ENCODE data around the gene VTI1A. TPM values are rescaled to one million over a fixed set of nuclear protein-coding genes. Genes with fewer than 3 reads are reported as not detected.

The VTI1A gene
- total RNA-seq, 2 donors from 2014 or later, result 34.1 to 38.6 TPM

GRCh38 chr10:112815269-112816032 is 368.4 kb downstream of the VTI1A start:
- Histone ChIP-seq H3K27ac (no peak overlapping the region), H3K27me3 (no peaks in the 10 kb centered on the region), H3K9me3 (no peaks in the 10 kb centered on the region), H3K4me1 (no peaks in the 10 kb centered on the region), H3K9ac (ENCODE audit: low read depth in 2 of 2, low read length in 2 of 2) (no peak overlapping the region), H3K4me3 (no peak overlapping the region), H3K36me3 (no peaks in the 10 kb centered on the region)
- DNase-seq, result no peak
- intact Hi-C loops (cut with DNase I), result no loop called here
- no peak for TF ChIP-seq CTCF (IDR thresholded peaks at IDR 0.05)

- no peak overlapping the region for H3K4me3 ChIP-seq
- H3K4me1 ChIP-seq, result no peaks in the 10 kb centered on the region
- intact Hi-C loops (cut with DNase I), result no loop called here
- no peak for DNase-seq
- no peak for TF ChIP-seq CTCF (IDR thresholded peaks at IDR 0.05)
- no peaks in the 10 kb centered on the region for H3K27me3 ChIP-seq
- no peaks in the 10 kb centered on the region for H3K36me3 ChIP-seq
- H3K9me3 ChIP-seq, result no peaks in the 10 kb centered on the region
- H3K27ac ChIP-seq, result no peak overlapping the region
- no peak overlapping the region for H3K9ac ChIP-seq (ENCODE audit: low read depth in 2 of 2, low read length in 2 of 2)
These were observed 369.0 kb downstream of the VTI1A start for GRCh38 chr10:112816033-112816430.

GRCh38 chr10:112816891-112817290 is 369.9 kb downstream of the VTI1A start:
- no peak for DNase-seq
- TF ChIP-seq CTCF (IDR thresholded peaks at IDR 0.05), result no peak
- no peaks in the 10 kb centered on the region for H3K4me1 ChIP-seq
- H3K9me3 ChIP-seq, result no peaks in the 10 kb centered on the region
- H3K9ac ChIP-seq (ENCODE audit: low read depth in 2 of 2, low read length in 2 of 2), result no peak overlapping the region
- no peak overlapping the region for H3K27ac ChIP-seq
- H3K36me3 ChIP-seq, result no peaks in the 10 kb centered on the region
- intact Hi-C loops (cut with DNase I), result no loop called here
- no peak overlapping the region for H3K4me3 ChIP-seq
- H3K27me3 ChIP-seq, result no peaks in the 10 kb centered on the region

- H3K36me3 ChIP-seq, result no peaks in the 10 kb centered on the region
- intact Hi-C loops (cut with DNase I), result no loop called here
- H3K27ac ChIP-seq, result no peak overlapping the region
- no peaks in the 10 kb centered on the region for H3K27me3 ChIP-seq
- no peak for TF ChIP-seq CTCF (IDR thresholded peaks at IDR 0.05)
- H3K9me3 ChIP-seq, result no peaks in the 10 kb centered on the region
- no peak for DNase-seq
- H3K9ac ChIP-seq (ENCODE audit: low read depth in 2 of 2, low read length in 2 of 2), result no peak overlapping the region
- no peaks in the 10 kb centered on the region for H3K4me1 ChIP-seq
- no peak overlapping the region for H3K4me3 ChIP-seq
These were observed 371.2 kb downstream of the VTI1A start for GRCh38 chr10:112817981-112818777.

GRCh38 chr10:112819231-112819630 is 372.2 kb downstream of the VTI1A start:
- Histone ChIP-seq H3K36me3 (no peaks in the 10 kb centered on the region), H3K27ac (no peak overlapping the region), H3K27me3 (no peaks in the 10 kb centered on the region), H3K9me3 (no peaks in the 10 kb centered on the region), H3K4me3 (no peak overlapping the region), H3K9ac (ENCODE audit: low read depth in 2 of 2, low read length in 2 of 2) (no peak overlapping the region), H3K4me1 (no peaks in the 10 kb centered on the region)
- TF ChIP-seq CTCF (IDR thresholded peaks at IDR 0.05), result no peak
- intact Hi-C loops (cut with DNase I), result no loop called here
- DNase-seq, result no peak
